Keratinocyte (primary cell): ENCODE data around the gene DIP2C.

Experiments
- EZH2 ChIP-seq: IDR thresholded peaks from one replicate; pipeline ENCODE4 v1.6.1; 2012; ENCODE audit warnings: inconsistent platforms, mild to moderate bottlenecking, low read length, moderate library complexity
- TF ChIP-seq, protein P1 (sequence below), 3 experiments: IDR thresholded peaks in 1 of 3; conservative IDR thresholded peaks in 1 of 3; optimal IDR thresholded peaks in 1 of 3; 2 replicates in 2 of 3; 3 replicates in 1 of 3; pipeline versions ENCODE3 to v1.5.1; 2011; ENCODE audit warnings: low read length in 3 of 3, mild to moderate bottlenecking in 3 of 3, moderate library complexity in 2 of 3, control low read depth in 1 of 3, inconsistent platforms in 1 of 3; ENCODE audit not compliant: insufficient read depth in 2 of 3; ENCODE audit errors: extremely low read depth in 1 of 3

DNA sequence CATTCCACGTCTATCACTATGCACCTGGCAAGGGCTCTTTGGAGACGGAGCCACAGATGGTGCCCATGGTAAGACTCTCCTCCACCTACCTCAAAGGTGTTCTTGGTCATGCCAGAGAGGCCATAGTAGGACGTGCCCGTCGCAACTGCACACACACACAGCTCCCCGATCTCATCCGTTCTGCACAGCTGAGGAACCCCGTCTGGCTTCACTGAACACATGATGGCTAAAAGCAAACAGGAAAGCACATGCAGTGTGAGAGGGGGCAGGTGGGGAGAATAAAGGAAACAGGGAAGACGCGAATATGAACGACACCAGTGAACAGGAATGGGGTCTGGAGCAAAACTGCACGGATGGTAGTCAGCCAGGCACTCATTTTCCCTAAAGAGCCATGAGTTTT lies 323.3 kb downstream of the DIP2C start:
- TF ChIP-seq, protein P1, sequence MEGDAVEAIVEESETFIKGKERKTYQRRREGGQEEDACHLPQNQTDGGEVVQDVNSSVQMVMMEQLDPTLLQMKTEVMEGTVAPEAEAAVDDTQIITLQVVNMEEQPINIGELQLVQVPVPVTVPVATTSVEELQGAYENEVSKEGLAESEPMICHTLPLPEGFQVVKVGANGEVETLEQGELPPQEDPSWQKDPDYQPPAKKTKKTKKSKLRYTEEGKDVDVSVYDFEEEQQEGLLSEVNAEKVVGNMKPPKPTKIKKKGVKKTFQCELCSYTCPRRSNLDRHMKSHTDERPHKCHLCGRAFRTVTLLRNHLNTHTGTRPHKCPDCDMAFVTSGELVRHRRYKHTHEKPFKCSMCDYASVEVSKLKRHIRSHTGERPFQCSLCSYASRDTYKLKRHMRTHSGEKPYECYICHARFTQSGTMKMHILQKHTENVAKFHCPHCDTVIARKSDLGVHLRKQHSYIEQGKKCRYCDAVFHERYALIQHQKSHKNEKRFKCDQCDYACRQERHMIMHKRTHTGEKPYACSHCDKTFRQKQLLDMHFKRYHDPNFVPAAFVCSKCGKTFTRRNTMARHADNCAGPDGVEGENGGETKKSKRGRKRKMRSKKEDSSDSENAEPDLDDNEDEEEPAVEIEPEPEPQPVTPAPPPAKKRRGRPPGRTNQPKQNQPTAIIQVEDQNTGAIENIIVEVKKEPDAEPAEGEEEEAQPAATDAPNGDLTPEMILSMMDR (optimal IDR thresholded peaks at IDR 0.05 in 1 of 3, IDR thresholded peaks at IDR 0.05 in 1 of 3, conservative IDR thresholded peaks at IDR 0.05 in 1 of 3; ENCODE audit: extremely low read depth in 1 of 3, insufficient read depth in 2 of 3, low read length in 3 of 3) = no peak
- no peak for TF ChIP-seq EZH2
